Measurements from ENCODE around the gene CELA2B. TPM values are rescaled to one million over a fixed set of nuclear protein-coding genes. Genes with fewer than 3 reads are reported as not detected.

The CELA2B gene
- total and polyA plus RNA-seq, 8 donors, result 0.63 to 1.7 (median 0.98) TPM; not detected in 1

DNA sequence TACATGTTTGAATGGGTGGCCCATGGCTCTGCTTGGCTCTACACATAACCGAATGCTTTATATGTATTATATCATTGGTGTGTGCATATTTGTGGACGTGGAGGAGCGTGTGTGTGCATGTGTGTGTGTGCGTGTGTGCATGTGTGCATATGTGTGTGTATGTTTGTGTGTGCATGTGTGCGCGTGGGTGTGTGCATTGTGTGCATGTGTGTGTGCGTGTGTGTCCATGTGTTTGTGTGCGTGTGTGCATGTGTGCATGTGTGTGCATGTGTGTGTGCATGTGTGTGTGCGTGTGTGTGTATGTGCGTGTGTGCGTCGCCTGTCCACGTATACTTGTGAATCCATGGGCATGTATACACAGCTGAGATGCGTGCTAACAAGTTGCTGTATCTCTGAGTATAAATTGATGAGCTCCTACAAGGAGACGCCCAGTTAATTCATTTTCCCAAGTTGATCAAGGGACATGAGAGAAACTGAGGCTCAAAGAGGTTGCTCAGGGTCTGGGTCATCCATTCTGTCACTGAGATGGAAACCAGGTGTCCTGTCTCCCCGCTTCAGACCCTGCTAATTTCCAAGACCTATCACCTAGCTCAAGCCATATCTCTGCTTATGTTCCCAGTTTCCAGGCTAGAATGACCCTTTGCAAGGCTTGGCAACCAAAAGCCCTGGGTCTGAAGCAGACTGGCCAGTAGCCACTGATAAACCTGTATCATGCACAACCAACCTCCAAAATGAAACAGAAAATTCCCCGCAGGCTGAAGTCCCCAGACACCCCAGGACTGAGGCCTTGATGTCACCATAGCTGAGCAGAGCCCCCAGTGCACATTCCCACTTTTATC is 40.4 kb upstream of the CELA2B start:
- H3K27ac ChIP-seq, result no peak overlapping the region
- no peak for DNase-seq
- H3K4me3 ChIP-seq, result no peak overlapping the region
- intact Hi-C loops (cut with DNase I), result no loop called here
- H3K36me3 ChIP-seq, result peaks cover 0 to 14% of the 10 kb centered on the region in 2 donors
- TF ChIP-seq, protein P1, sequence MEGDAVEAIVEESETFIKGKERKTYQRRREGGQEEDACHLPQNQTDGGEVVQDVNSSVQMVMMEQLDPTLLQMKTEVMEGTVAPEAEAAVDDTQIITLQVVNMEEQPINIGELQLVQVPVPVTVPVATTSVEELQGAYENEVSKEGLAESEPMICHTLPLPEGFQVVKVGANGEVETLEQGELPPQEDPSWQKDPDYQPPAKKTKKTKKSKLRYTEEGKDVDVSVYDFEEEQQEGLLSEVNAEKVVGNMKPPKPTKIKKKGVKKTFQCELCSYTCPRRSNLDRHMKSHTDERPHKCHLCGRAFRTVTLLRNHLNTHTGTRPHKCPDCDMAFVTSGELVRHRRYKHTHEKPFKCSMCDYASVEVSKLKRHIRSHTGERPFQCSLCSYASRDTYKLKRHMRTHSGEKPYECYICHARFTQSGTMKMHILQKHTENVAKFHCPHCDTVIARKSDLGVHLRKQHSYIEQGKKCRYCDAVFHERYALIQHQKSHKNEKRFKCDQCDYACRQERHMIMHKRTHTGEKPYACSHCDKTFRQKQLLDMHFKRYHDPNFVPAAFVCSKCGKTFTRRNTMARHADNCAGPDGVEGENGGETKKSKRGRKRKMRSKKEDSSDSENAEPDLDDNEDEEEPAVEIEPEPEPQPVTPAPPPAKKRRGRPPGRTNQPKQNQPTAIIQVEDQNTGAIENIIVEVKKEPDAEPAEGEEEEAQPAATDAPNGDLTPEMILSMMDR (IDR thresholded peaks at IDR 0.05), result no peak
- H3K4me1 ChIP-seq, result peaks cover 0 to 19% of the 10 kb centered on the region in 2 donors
- no peak for ATAC-seq
- H3K9me3 ChIP-seq, result no peaks in the 10 kb centered on the region
- H3K27me3 ChIP-seq, result no peaks in the 10 kb centered on the region

DNA sequence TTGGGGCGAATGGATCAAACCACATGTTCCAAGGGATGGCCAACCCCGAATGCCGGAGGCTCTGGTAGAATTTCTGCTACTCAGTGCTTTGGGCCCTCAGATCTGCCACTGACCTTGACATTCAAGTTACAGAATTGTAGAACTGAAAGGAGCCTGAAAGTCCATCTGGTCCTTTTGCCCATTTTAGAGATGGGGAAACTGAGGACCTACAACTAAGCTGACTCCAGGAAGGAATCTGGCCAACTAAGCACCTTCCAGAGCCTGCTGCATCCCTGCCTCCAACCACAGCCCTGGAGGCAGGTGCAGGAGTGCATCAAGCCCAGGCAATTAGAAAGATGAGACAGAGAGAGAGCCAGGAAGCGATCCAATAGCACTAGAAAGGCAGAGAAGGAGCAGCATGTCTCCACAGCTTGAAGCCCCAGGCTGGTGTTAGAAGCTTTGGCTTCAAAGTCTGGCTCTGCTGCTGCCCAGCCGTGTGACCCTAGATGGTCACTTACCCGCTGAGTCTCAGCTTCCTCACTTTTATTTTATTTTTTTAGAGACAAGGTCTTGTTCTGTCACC is 38.9 kb upstream of the CELA2B start:
- Histone ChIP-seq H3K36me3 (no peaks in the 10 kb centered on the region), H3K4me3 (no peak overlapping the region), H3K9me3 (no peaks in the 10 kb centered on the region), H3K4me1 (peaks cover 0 to 9% of the 10 kb centered on the region in 2 donors), H3K27ac (no peak overlapping the region), H3K27me3 (no peaks in the 10 kb centered on the region)
- peak in 1 of 4 donors; percentile 24 for DNase-seq
- ATAC-seq, result no peak
- intact Hi-C loops (cut with DNase I), result no loop called here
- TF ChIP-seq, protein P1 (IDR thresholded peaks at IDR 0.05), result no peak

DNA sequence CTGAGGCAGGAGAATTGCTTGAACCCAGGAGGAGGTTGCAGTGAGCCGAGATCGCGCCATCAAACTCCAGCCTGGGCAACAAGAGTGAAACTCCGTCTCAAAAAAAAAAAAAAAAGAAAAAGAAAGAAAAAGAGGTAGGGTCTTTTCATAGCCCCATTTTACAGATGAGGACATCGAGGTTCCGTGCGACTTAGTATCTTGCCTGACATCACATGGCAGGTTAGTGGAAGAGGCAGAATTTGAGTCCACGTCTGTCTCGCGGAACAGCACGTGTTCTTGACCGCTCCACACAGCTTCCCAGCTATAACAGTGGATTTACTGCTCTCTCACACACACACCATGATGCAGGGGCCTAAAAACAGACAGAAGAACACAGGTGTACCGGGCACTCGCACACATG is 36.6 kb upstream of the CELA2B start:
- no peak for ATAC-seq
- Histone ChIP-seq H3K9me3 (no peaks in the 10 kb centered on the region), H3K4me3 (no peak overlapping the region), H3K27me3 (no peaks in the 10 kb centered on the region), H3K4me1 (peaks cover 0 to 4% of the 10 kb centered on the region in 2 donors), H3K36me3 (no peaks in the 10 kb centered on the region), H3K27ac (no peak overlapping the region)
- TF ChIP-seq, protein P1 (IDR thresholded peaks at IDR 0.05), result no peak
- DNase-seq, result no peak
- intact Hi-C loops (cut with DNase I), result no loop called here

DNA sequence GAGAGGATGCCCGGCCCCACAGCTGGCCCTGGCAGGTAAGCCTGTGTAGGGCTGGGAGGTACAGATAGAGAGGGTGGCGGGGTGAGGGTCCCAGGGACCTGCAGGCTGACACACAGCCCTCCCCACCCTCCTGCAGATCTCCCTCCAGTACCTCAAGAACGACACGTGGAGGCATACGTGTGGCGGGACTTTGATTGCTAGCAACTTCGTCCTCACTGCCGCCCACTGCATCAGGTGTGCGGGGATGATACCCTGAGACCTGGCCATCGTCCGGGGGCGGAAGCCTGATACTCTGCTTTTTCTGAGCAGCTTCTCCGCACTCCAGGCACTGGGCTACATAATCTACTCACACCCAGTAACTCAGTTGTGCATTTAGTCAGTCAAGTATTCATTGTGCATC is 35.5 kb upstream of the CELA2B start:
- intact Hi-C loops (cut with DNase I), result no loop called here
- peaks cover 0 to 3% of the 10 kb centered on the region in 2 donors for H3K27me3 ChIP-seq
- no peak for DNase-seq
- no peaks in the 10 kb centered on the region for H3K4me1 ChIP-seq
- H3K9me3 ChIP-seq, result no peaks in the 10 kb centered on the region
- no peak overlapping the region for H3K4me3 ChIP-seq
- no peak overlapping the region for H3K27ac ChIP-seq
- no peaks in the 10 kb centered on the region for H3K36me3 ChIP-seq
- no peak for ATAC-seq
- TF ChIP-seq, protein P1 (IDR thresholded peaks at IDR 0.05), result no peak

DNA sequence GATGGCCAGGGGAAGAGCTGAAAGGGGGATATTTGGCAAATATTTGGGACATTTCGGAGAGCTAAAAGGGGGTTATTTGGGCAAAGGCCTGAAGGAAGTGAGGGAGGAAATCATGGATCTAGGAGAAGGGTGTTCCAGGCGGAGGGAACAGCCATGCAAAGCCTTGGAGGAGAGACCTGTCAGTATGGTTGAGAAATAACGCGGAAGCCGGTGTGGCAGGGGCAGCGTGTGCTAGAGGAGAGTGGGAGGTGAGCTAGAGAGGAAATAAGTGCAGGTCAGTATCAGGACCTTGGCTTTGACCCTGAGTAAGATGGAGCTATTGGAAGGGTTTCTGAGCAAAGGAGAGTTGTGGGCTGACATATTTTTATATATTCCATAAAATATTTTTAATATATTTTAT is 34.7 kb upstream of the CELA2B start:
- ATAC-seq (no peak), DNase-seq (no peak)
- Histone ChIP-seq H3K27me3 (peaks cover 0 to 5% of the 10 kb centered on the region in 2 donors), H3K4me1 (no peaks in the 10 kb centered on the region), H3K36me3 (no peaks in the 10 kb centered on the region), H3K9me3 (no peaks in the 10 kb centered on the region), H3K27ac (no peak overlapping the region), H3K4me3 (no peak overlapping the region)
- intact Hi-C loops (cut with DNase I), result no loop called here
- TF ChIP-seq, protein P1 (IDR thresholded peaks at IDR 0.05), result no peak
